Natural killer cell (primary cell): ENCODE results near the gene URAD. TPM values are rescaled to one million over a fixed set of nuclear protein-coding genes. Genes with fewer than 3 reads are reported as not detected.

Experiments used
- ATAC-seq, 3 donors: fragments of 150-1000 bp in 2 of 3; fragments of 200-7000 bp in 1 of 3; cut with Tn5 transposase; 1 replicate in 1 of 3; 2 replicates in 2 of 3; pipeline ENCODE4 v1.10.0; 2021; ENCODE audit warnings: mild to moderate bottlenecking in 2 of 3, moderate library complexity in 2 of 3
- DNase-seq, 2 donors: peaks; one replicate each; pipeline versions ENCODE4 v3.0.0 to v3.0.0-alpha.2; 2013 to 2021; ENCODE audit warnings: mixed read lengths in 1 of 2
- H3K27ac ChIP-seq: one replicate; pipeline ENCODE4 v1.5.1; 2013; ENCODE audit warnings: mild to moderate bottlenecking, low read length
- H3K27me3 ChIP-seq: one replicate; pipeline ENCODE4 v1.6.1; 2013; ENCODE audit warnings: low read length; ENCODE audit not compliant: control insufficient read depth, insufficient read depth
- H3K36me3 ChIP-seq: one replicate; pipeline ENCODE4 v1.6.1; 2013; ENCODE audit warnings: low read length; ENCODE audit not compliant: control insufficient read depth, insufficient read depth
- H3K4me1 ChIP-seq: one replicate; pipeline ENCODE4 v1.6.1; 2013; ENCODE audit warnings: low read length; ENCODE audit not compliant: control insufficient read depth, insufficient read depth
- H3K4me3 ChIP-seq: one replicate; pipeline ENCODE4 v1.5.1; 2013; ENCODE audit warnings: low read length
- H3K9me3 ChIP-seq: one replicate; pipeline ENCODE4 v1.6.1; 2013; ENCODE audit warnings: low read length; ENCODE audit not compliant: control insufficient read depth, insufficient read depth
- H3K27ac Mint-ChIP-seq, 2 donors: one replicate each; pipeline ENCODE4 v1.8.0; 2022; ENCODE audit warnings: mild to moderate bottlenecking in 2 of 2, mixed read lengths in 2 of 2, moderate library complexity in 1 of 2
- H3K27me3 Mint-ChIP-seq, 2 donors: one replicate each; pipeline ENCODE4 v1.8.0; 2022; ENCODE audit warnings: low read depth in 2 of 2, mixed read lengths in 2 of 2
- H3K36me3 Mint-ChIP-seq: one replicate; pipeline ENCODE4 v1.8.0; 2022; ENCODE audit warnings: mixed read lengths
- H3K4me1 Mint-ChIP-seq, 2 donors: one replicate each; pipeline ENCODE4 v1.8.0; 2022; ENCODE audit warnings: mixed read lengths in 2 of 2
- H3K4me3 Mint-ChIP-seq: one replicate; pipeline ENCODE4 v1.8.0; 2022; ENCODE audit warnings: mild to moderate bottlenecking, moderate library complexity, mixed read lengths
- H3K9me3 Mint-ChIP-seq, 2 donors: one replicate each; pipeline ENCODE4 v1.8.0; 2022; ENCODE audit warnings: mixed read lengths in 2 of 2
- WGBS: methylation state at CpG from one replicate; pipeline ENCODE4 v1.1.7; 2013; ENCODE audit warnings: missing lambda C conversion rate; ENCODE audit not compliant: insufficient coverage; 5-methylcytosine and 5-hydroxymethylcytosine counted together
- intact Hi-C: fragments of 100-400 bp; cut with micrococcal nuclease; formaldehyde crosslinking; loops from one replicate; pipeline ENCODE4 v1.14.2; 2022
- total RNA-seq, 4 donors: library from RNA; stranded (reverse); fragments of 120-200 nt in 1 of 4; gene quantifications; one replicate each; pipeline versions ENCODE4 v1.2.3 to v1.2.4, GENCODE V29; 2013 to 2022
- TF ChIP-seq, protein P1 (sequence below): fragments of 200-600 bp; IDR thresholded peaks from one replicate; pipeline ENCODE4 v1.8.0; 2022; ENCODE audit warnings: antibody characterized with exemption

The URAD gene
- total RNA-seq, 3 donors from 2014 or later (not counting 1 experiment from before 2014, with no cell fraction given), result not detected

- intact Hi-C loops, result no loop called here
Measured at GRCh38 chr13:27961227-27962085, 27.0 kb downstream of the URAD start.

GRCh38 chr13:27960362-27961226 lies 27.9 kb downstream of the URAD start:
- H3K4me1 Mint-ChIP-seq, result peaks cover 0 to 4% of the 10 kb centered on the region in 2 donors
- WGBS, result 2% methylated on average over 73 of the region's 73 CpGs
- ATAC-seq, result peak in 1 of 3 donors; percentile 40

More at GRCh38 chr13:27961227-27962085, 27.0 kb downstream of the URAD start:
- Histone ChIP-seq H3K36me3 (no peaks in the 10 kb centered on the region), H3K4me3 (no peak overlapping the region), H3K27me3 (peaks cover 56% of the 10 kb centered on the region), H3K4me1 (peaks cover 19% of the 10 kb centered on the region), H3K9me3 (no peaks in the 10 kb centered on the region), H3K27ac (no peak overlapping the region)
- 6% methylated on average over 24 of the region's 25 CpGs for WGBS
- ATAC-seq (no peak), DNase-seq (no peak)
- H3K27me3 Mint-ChIP-seq, result peaks cover 52 to 81% of the 10 kb centered on the region in 2 donors
- peaks cover 0 to 4% of the 10 kb centered on the region in 2 donors for H3K4me1 Mint-ChIP-seq
- H3K36me3 Mint-ChIP-seq, result no peaks in the 10 kb centered on the region
- no peak overlapping the region for H3K4me3 Mint-ChIP-seq
- TF ChIP-seq, protein P1, sequence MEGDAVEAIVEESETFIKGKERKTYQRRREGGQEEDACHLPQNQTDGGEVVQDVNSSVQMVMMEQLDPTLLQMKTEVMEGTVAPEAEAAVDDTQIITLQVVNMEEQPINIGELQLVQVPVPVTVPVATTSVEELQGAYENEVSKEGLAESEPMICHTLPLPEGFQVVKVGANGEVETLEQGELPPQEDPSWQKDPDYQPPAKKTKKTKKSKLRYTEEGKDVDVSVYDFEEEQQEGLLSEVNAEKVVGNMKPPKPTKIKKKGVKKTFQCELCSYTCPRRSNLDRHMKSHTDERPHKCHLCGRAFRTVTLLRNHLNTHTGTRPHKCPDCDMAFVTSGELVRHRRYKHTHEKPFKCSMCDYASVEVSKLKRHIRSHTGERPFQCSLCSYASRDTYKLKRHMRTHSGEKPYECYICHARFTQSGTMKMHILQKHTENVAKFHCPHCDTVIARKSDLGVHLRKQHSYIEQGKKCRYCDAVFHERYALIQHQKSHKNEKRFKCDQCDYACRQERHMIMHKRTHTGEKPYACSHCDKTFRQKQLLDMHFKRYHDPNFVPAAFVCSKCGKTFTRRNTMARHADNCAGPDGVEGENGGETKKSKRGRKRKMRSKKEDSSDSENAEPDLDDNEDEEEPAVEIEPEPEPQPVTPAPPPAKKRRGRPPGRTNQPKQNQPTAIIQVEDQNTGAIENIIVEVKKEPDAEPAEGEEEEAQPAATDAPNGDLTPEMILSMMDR, result no peak
- H3K27ac Mint-ChIP-seq, result no peak overlapping the region
- H3K9me3 Mint-ChIP-seq, result no peaks in the 10 kb centered on the region

GRCh38 chr13:27959976-27960361 lies 28.5 kb downstream of the URAD start:
- no peak overlapping the region for H3K27ac Mint-ChIP-seq
- no peaks in the 10 kb centered on the region for H3K9me3 Mint-ChIP-seq
- no peak for DNase-seq
- Histone ChIP-seq H3K27ac (no peak overlapping the region), H3K9me3 (no peaks in the 10 kb centered on the region), H3K27me3 (peaks cover 53% of the 10 kb centered on the region), H3K4me1 (peaks cover 14% of the 10 kb centered on the region), H3K4me3 (no peak overlapping the region), H3K36me3 (no peaks in the 10 kb centered on the region)
- peaks cover 54 to 81% of the 10 kb centered on the region in 2 donors for H3K27me3 Mint-ChIP-seq
- intact Hi-C loops, result loop anchor here (10.0 kb wide), 1 partner anchor 585 kb away; no protein-coding TSS in a partner anchor
- H3K4me1 Mint-ChIP-seq, result peaks cover 0 to 4% of the 10 kb centered on the region in 2 donors
- H3K4me3 Mint-ChIP-seq, result peak overlapping the region; percentile 37
- ATAC-seq, result no peak
- TF ChIP-seq, protein P1, result no peak
- 27% methylated on average over 14 of the region's 14 CpGs for WGBS
- no peaks in the 10 kb centered on the region for H3K36me3 Mint-ChIP-seq

More at GRCh38 chr13:27960362-27961226, 27.9 kb downstream of the URAD start:
- Histone ChIP-seq H3K4me1 (peaks cover 14% of the 10 kb centered on the region), H3K9me3 (no peaks in the 10 kb centered on the region), H3K36me3 (no peaks in the 10 kb centered on the region), H3K27ac (no peak overlapping the region), H3K27me3 (peaks cover 55% of the 10 kb centered on the region), H3K4me3 (no peak overlapping the region)
- Mint-ChIP-seq H3K36me3 (no peaks in the 10 kb centered on the region), H3K27ac (no peak overlapping the region), H3K9me3 (no peaks in the 10 kb centered on the region), H3K27me3 (peaks cover 54 to 81% of the 10 kb centered on the region in 2 donors), H3K4me3 (peak overlapping the region; percentile 37)
- intact Hi-C loops, result no loop called here
- TF ChIP-seq, protein P1, result no peak
- DNase-seq, result peak in 1 of 2 donors; percentile 22
